ENCODE results near the gene INF2. TPM values are rescaled to one million over a fixed set of nuclear protein-coding genes. Genes with fewer than 3 reads are reported as not detected.

Gene INF2
- total RNA-seq, 2 donors from 2014 or later: 162 to 264 TPM

DNA sequence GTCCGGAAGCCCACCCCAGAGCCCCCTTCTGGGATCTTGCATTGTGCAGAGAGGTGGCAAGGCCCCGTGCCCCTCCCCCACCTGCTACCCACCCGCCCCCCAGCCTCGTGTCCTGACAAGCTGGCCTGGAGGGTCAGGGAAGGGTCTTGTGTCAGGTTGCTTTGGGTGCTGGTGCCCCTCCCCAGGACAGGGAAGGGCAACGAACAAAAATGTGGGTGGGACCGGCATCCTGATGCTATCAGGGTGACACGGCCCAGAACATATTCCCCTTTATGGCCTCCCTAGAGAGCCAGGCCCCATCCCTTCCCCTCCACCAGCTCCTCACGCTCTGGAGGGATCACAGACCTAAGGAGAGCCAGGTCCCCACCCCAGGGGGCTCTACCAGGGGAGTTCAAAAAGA is 46.1 kb upstream of the INF2 start:
- intact Hi-C loops (cut with DNase I): no loop called here
- Histone ChIP-seq H3K4me1 (no peaks in the 10 kb centered on the region), H3K4me3 (no peak overlapping the region), H3K27ac (no peak overlapping the region), H3K36me3 (no peaks in the 10 kb centered on the region), H3K9ac (ENCODE audit: low read depth in 2 of 2, low read length in 2 of 2) (no peak overlapping the region), H3K27me3 (no peaks in the 10 kb centered on the region), H3K9me3 (no peaks in the 10 kb centered on the region)
- no peak for DNase-seq
- TF ChIP-seq, protein P1, sequence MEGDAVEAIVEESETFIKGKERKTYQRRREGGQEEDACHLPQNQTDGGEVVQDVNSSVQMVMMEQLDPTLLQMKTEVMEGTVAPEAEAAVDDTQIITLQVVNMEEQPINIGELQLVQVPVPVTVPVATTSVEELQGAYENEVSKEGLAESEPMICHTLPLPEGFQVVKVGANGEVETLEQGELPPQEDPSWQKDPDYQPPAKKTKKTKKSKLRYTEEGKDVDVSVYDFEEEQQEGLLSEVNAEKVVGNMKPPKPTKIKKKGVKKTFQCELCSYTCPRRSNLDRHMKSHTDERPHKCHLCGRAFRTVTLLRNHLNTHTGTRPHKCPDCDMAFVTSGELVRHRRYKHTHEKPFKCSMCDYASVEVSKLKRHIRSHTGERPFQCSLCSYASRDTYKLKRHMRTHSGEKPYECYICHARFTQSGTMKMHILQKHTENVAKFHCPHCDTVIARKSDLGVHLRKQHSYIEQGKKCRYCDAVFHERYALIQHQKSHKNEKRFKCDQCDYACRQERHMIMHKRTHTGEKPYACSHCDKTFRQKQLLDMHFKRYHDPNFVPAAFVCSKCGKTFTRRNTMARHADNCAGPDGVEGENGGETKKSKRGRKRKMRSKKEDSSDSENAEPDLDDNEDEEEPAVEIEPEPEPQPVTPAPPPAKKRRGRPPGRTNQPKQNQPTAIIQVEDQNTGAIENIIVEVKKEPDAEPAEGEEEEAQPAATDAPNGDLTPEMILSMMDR (IDR thresholded peaks at IDR 0.05): no peak

DNA sequence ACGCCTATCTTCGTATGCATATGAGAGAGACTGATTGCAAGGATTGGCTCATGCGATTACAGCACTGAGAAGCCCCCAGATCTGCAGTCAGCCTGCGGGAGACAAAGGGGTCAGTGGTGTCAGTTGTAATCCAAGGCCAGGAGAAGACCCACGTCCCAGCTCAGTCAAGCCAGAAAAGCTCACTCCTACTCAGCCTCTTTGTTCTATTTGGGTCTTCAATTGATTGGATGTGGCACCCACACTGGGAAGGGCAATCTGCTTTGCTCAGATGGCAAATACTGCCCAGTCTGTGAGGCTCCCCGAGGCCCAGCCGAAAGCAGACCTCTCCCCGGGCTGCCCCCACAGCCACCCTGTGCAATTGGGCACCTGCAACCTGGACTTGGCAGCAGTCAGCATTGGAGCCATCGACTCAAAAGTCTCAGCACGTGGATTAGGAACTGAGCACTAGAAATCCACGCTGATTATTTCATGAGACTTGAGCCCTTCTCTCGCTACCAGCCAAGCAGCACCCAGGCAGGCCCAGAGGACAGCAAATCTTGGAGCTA is 45.3 kb upstream of the INF2 start:
- no peak for DNase-seq
- Histone ChIP-seq H3K27ac (no peak overlapping the region), H3K4me1 (no peaks in the 10 kb centered on the region), H3K9me3 (no peaks in the 10 kb centered on the region), H3K4me3 (no peak overlapping the region), H3K36me3 (no peaks in the 10 kb centered on the region), H3K27me3 (no peaks in the 10 kb centered on the region), H3K9ac (ENCODE audit: low read depth in 2 of 2, low read length in 2 of 2) (no peak overlapping the region)
- TF ChIP-seq, protein P1 (IDR thresholded peaks at IDR 0.05): no peak
- intact Hi-C loops (cut with DNase I): no loop called here

DNA sequence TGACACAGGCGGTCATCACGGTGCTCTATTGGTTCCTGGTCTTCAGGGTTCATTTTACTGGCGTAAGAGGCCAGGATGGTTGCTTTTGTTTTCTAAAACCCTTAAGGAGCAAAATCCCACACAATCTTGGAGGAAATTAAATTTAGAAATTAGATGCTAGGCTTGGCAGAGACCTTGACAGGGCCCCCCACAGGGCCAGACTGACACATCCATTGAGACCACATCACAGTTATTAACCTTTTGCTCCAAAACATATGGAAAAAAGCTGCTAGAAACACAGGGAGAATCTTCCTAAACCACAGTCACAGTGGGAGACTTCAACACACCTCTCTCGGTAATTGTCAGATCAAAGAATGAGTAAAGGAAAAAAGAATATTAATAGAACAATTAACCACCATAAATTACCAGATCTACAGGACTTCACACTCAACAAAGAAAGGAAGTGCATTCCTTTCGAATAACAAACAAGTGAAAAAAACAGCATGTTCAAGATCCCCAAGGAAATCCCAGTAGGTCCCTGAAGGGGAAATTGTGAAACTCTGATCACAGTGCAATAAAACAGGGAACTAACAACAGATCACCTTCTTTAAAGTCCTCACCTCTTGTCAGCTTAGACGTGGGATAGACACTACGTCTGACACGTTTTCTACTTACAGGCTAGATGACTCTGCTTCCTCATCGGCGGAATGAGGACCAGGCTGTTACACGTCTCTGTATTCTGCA is 44.6 kb upstream of the INF2 start:
- H3K27me3 ChIP-seq: no peaks in the 10 kb centered on the region
- H3K36me3 ChIP-seq: no peaks in the 10 kb centered on the region
- intact Hi-C loops (cut with DNase I): no loop called here
- no peaks in the 10 kb centered on the region for H3K4me1 ChIP-seq
- DNase-seq: no peak
- TF ChIP-seq, protein P1 (IDR thresholded peaks at IDR 0.05): no peak
- H3K9ac ChIP-seq (ENCODE audit: low read depth in 2 of 2, low read length in 2 of 2): no peak overlapping the region
- H3K4me3 ChIP-seq: no peak overlapping the region
- H3K27ac ChIP-seq: no peak overlapping the region
- no peaks in the 10 kb centered on the region for H3K9me3 ChIP-seq

DNA sequence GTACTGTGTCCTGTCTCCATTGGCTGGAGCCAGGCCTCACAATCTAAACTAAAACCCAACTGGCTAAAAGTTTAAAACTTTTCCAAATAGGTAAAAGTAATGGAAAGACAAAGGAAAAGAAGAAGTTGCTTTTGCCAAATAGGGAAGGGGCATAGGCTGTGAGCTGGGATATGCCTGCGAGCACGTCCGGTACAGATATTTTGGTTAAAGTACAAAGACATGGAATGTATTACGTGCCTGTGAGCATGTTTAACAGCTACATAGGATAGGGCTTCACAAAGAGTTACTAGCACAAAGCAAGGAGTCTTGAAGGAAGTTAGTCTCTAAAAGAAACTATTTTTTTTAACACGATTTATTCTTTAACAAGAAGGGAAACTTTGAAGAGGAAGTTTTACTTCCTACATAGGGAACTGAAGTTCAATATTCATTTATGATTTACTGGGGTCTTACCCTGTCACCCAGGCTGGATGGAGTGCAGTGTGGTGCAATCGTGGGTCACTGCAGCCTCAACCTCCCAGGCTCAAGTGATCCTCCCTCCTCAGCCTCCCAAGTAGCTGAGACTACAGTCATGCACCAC is 41.9 kb upstream of the INF2 start:
- H3K27ac ChIP-seq: no peak overlapping the region
- no peak overlapping the region for H3K4me3 ChIP-seq
- H3K36me3 ChIP-seq: no peaks in the 10 kb centered on the region
- intact Hi-C loops (cut with DNase I): no loop called here
- no peaks in the 10 kb centered on the region for H3K9me3 ChIP-seq
- H3K27me3 ChIP-seq: no peaks in the 10 kb centered on the region
- no peak for DNase-seq
- H3K4me1 ChIP-seq: peaks cover 3% of the 10 kb centered on the region
- TF ChIP-seq, protein P1 (IDR thresholded peaks at IDR 0.05): no peak
- no peak overlapping the region for H3K9ac ChIP-seq (ENCODE audit: low read depth in 2 of 2, low read length in 2 of 2)

DNA sequence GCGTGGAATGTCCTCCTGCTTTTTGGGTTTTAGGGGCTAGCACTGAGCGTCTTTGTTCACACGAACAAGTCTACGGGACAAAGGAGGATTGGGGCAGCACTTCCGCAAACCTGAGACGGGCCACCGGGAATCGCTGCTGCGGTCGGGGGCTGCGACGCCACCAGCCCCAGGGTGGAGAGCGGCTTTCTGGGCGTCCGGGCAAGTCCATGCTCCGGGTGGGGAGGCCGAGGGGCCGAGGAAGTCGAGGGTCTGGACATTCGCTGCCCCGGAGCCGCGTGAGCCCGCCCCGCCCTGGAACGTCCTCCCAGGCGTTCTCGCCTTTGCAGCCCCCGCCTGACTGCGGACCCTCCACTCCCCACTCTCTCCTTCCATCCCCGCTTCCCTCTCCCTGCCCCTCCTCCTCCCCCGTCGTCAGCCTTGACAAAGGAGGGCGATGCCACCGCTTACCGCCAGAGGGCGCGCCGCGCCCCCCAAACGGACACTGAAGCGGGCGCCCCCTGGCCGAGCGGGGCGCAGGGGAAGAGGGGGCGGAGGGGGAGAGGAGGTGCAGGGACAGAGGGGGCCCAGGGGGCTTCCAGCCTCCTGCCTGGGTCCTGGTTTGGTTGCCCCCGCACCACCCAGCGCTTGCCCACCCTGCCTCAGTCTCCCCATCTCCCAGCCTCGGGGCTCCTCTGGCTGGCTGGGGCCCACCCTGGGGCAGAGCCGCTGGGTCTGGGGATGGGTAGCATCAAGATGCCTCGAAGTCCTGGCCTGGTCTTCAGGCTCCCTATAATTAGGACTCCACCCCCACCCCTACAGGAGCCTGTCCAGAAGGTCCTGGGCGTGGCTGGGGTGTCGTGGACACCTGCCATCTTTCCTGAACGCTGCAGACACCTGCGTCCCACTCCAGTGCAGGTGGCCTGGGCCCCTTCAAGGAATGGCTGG is 39.1 kb upstream of the INF2 start:
- intact Hi-C loops (cut with DNase I): loop anchor here (2.0 kb wide), 1 partner anchor 58 kb away; no protein-coding TSS in a partner anchor
- Histone ChIP-seq H3K4me1 (peaks cover 3% of the 10 kb centered on the region), H3K27ac (no peak overlapping the region), H3K36me3 (no peaks in the 10 kb centered on the region), H3K27me3 (no peaks in the 10 kb centered on the region), H3K9me3 (no peaks in the 10 kb centered on the region), H3K9ac (ENCODE audit: low read depth in 2 of 2, low read length in 2 of 2) (peak overlapping the region in 1 of 2 donors; percentile 55), H3K4me3 (peak overlapping the region; percentile 36)
- TF ChIP-seq, protein P1 (IDR thresholded peaks at IDR 0.05): peak; percentile 94
- peak; percentile 72 for DNase-seq
